H1 (cell line): Measurements from ENCODE around the gene EVI5.

Source experiments
- CTCF ChIP-seq, 3 experiments: IDR thresholded peaks; 1 replicate in 2 of 3; 2 replicates in 1 of 3; pipeline versions ENCODE4 v1.5.1 to v1.6.1; 2011; ENCODE audit warnings: low read length in 3 of 3, mild to moderate bottlenecking in 3 of 3, inconsistent platforms in 2 of 3, low read depth in 1 of 3, moderate library complexity in 1 of 3; ENCODE audit not compliant: insufficient read depth in 1 of 3; ENCODE audit errors: control extremely low read depth in 1 of 3
- FOSL1 ChIP-seq: IDR thresholded peaks from 2 replicates; pipeline ENCODE4 v1.6.1; 2011; ENCODE audit warnings: mild to moderate bottlenecking, low read depth, low read length, moderate library complexity; ENCODE audit not compliant: insufficient read depth
- GABPA ChIP-seq: IDR thresholded peaks from 2 replicates; pipeline ENCODE4 v1.6.1; 2011; ENCODE audit warnings: mild to moderate bottlenecking, low read length, moderate library complexity, borderline replicate concordance; ENCODE audit not compliant: insufficient read depth
- HDAC2 ChIP-seq, 2 experiments: fragments of 300-600 bp in 1 of 2; sonication (generic) in 1 of 2; IDR thresholded peaks; 2 replicates each; pipeline ENCODE4 v1.6.1; 2011 to 2012; ENCODE audit warnings: low read depth in 2 of 2, low read length in 2 of 2, mild to moderate bottlenecking in 2 of 2, moderate library complexity in 2 of 2, borderline replicate concordance in 1 of 2, inconsistent platforms in 1 of 2
- MAFK ChIP-seq: IDR thresholded peaks from 2 replicates; pipeline ENCODE4 v1.6.1; 2012; ENCODE audit warnings: low read depth, mild to moderate bottlenecking, improper control_type of control experiment, low read length
- POLR2AphosphoS5 ChIP-seq: IDR thresholded peaks from 2 replicates; pipeline ENCODE4 v1.6.1; 2011; ENCODE audit warnings: low read depth, low read length
- RAD21 ChIP-seq, 2 experiments: IDR thresholded peaks in 1 of 2; conservative IDR thresholded peaks in 1 of 2; 2 replicates each; pipeline ENCODE4 v1.6.1; 2011; ENCODE audit warnings: low read depth in 2 of 2, low read length in 2 of 2, improper control_type of control experiment in 1 of 2, inconsistent platforms in 1 of 2, mild to moderate bottlenecking in 1 of 2, moderate library complexity in 1 of 2
- RBBP5 ChIP-seq: IDR thresholded peaks from 2 replicates; pipeline ENCODE4 v1.7.1; 2012; ENCODE audit warnings: low read depth, mild to moderate bottlenecking, inconsistent platforms, low read length, moderate library complexity, borderline replicate concordance
- RNF2 ChIP-seq: fragments of 200-900, 300-1000 bp; sonication (generic); IDR thresholded peaks from 2 replicates; pipeline ENCODE4 v1.7.1; 2016; ENCODE audit warnings: borderline replicate concordance, low read depth, mild to moderate bottlenecking, antibody characterized with exemption, low read length; ENCODE audit not compliant: poor library complexity, severe bottlenecking; ENCODE audit errors: missing control alignments
- TEAD4 ChIP-seq: IDR thresholded peaks from 2 replicates; pipeline ENCODE4 v1.6.1; 2012; ENCODE audit warnings: low read depth, low read length, inconsistent platforms, mixed read lengths

GRCh38 chr1:92792340-92792782 lies 7.5 kb upstream of the EVI5 start:
- TF ChIP-seq CTCF (IDR thresholded peaks at IDR 0.05; ENCODE audit: control extremely low read depth in 1 of 3, insufficient read depth in 1 of 3, low read depth in 1 of 3, low read length in 3 of 3): no peak
- TF ChIP-seq FOSL1: no peak
- no peak for TF ChIP-seq HDAC2 (IDR thresholded peaks at IDR 0.05; ENCODE audit: borderline replicate concordance in 1 of 2, low read depth in 2 of 2, low read length in 2 of 2)
- TF ChIP-seq RAD21 (IDR thresholded peaks at IDR 0.05 in 1 of 2, conservative IDR thresholded peaks at IDR 0.05 in 1 of 2; ENCODE audit: low read depth in 2 of 2, low read length in 2 of 2): no peak
- no peak for TF ChIP-seq POLR2AphosphoS5
- TF ChIP-seq MAFK: peak; percentile 79
- no peak for TF ChIP-seq GABPA
- peak; percentile 70 for TF ChIP-seq TEAD4
- no peak for TF ChIP-seq RNF2
- no peak for TF ChIP-seq RBBP5
